Measurements from ENCODE around the gene NFE2L2. TPM values are rescaled to one million over a fixed set of nuclear protein-coding genes. Genes with fewer than 3 reads are reported as not detected.

Gene NFE2L2
- total and polyA plus RNA-seq, 9 of the 15 experiments (the other 6 are each of a cell fraction or from before 2014, with no cell fraction given), result 29.3 to 120 (median 59.3) TPM

DNA sequence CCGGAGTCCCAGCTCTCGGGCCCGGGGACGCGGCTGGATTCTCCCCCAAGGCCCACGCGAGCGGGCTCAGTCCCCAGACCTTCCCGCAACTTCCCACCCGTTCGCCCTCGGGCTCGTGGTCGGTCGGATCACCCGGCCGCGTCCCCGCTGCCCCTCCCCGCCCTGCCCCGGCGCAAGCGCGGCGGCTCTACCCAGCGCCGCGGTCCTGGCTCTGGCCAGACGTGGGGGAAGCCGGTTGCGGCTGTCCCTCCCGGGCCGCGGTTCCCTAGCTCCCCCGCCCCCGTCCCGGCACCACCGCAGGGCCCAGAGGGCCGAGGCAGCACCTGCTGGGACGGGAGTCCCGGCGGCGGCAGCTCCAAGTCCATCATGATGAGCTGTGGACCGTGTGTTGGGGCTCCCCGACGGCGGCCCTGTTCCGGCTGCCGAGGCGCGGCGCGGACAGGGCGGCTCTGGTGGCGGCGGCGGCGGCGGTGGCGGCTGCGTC is 276 bp downstream of the NFE2L2 start (continued):
- TF ChIP-seq, protein P1, sequence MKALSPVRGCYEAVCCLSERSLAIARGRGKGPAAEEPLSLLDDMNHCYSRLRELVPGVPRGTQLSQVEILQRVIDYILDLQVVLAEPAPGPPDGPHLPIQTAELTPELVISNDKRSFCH (CRISPR knock-in tag; IDR thresholded peaks at IDR 0.05), result no peak
- TF ChIP-seq, protein P1 (tag; IDR thresholded peaks at IDR 0.05), result 0 out of 2 replicates have a peak, but pooled peaks have one; percentile 30
- peak; percentile 87 for TF ChIP-seq HNRNPK (IDR thresholded peaks at IDR 0.05; ENCODE audit: low read depth, low read length, poor library complexity, severe bottlenecking)
- peak; percentile 73 for TF ChIP-seq RBFOX2 (IDR thresholded peaks at IDR 0.05; ENCODE audit: low read depth, low read length)
- 0 out of 2 replicates have a peak, but pooled peaks have one; percentile 51 for TF ChIP-seq ELF1 (tag; IDR thresholded peaks at IDR 0.05)
- peak; percentile 34; the same call in 1 of the 2 replicates for TF ChIP-seq ZC3H4 (CRISPR knock-in tag; IDR thresholded peaks at IDR 0.05; ENCODE audit: borderline replicate concordance)
- TF ChIP-seq RBM14 (IDR thresholded peaks at IDR 0.05; ENCODE audit: borderline replicate concordance, insufficient read depth, low read depth, low read length), result peak; percentile 94
- TF ChIP-seq, protein P2, sequence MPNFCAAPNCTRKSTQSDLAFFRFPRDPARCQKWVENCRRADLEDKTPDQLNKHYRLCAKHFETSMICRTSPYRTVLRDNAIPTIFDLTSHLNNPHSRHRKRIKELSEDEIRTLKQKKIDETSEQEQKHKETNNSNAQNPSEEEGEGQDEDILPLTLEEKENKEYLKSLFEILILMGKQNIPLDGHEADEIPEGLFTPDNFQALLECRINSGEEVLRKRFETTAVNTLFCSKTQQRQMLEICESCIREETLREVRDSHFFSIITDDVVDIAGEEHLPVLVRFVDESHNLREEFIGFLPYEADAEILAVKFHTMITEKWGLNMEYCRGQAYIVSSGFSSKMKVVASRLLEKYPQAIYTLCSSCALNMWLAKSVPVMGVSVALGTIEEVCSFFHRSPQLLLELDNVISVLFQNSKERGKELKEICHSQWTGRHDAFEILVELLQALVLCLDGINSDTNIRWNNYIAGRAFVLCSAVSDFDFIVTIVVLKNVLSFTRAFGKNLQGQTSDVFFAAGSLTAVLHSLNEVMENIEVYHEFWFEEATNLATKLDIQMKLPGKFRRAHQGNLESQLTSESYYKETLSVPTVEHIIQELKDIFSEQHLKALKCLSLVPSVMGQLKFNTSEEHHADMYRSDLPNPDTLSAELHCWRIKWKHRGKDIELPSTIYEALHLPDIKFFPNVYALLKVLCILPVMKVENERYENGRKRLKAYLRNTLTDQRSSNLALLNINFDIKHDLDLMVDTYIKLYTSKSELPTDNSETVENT (CRISPR knock-in tag; IDR thresholded peaks at IDR 0.05), result peak; percentile 61
- peak; percentile 57 to 87 for TF ChIP-seq NONO (IDR thresholded peaks at IDR 0.05; ENCODE audit: low read depth in 2 of 2, low read length in 1 of 2)
- TF ChIP-seq HOXB6 (CRISPR knock-in tag; IDR thresholded peaks at IDR 0.05; ENCODE audit: borderline replicate concordance), result no peak
- TF ChIP-seq, protein P3, sequence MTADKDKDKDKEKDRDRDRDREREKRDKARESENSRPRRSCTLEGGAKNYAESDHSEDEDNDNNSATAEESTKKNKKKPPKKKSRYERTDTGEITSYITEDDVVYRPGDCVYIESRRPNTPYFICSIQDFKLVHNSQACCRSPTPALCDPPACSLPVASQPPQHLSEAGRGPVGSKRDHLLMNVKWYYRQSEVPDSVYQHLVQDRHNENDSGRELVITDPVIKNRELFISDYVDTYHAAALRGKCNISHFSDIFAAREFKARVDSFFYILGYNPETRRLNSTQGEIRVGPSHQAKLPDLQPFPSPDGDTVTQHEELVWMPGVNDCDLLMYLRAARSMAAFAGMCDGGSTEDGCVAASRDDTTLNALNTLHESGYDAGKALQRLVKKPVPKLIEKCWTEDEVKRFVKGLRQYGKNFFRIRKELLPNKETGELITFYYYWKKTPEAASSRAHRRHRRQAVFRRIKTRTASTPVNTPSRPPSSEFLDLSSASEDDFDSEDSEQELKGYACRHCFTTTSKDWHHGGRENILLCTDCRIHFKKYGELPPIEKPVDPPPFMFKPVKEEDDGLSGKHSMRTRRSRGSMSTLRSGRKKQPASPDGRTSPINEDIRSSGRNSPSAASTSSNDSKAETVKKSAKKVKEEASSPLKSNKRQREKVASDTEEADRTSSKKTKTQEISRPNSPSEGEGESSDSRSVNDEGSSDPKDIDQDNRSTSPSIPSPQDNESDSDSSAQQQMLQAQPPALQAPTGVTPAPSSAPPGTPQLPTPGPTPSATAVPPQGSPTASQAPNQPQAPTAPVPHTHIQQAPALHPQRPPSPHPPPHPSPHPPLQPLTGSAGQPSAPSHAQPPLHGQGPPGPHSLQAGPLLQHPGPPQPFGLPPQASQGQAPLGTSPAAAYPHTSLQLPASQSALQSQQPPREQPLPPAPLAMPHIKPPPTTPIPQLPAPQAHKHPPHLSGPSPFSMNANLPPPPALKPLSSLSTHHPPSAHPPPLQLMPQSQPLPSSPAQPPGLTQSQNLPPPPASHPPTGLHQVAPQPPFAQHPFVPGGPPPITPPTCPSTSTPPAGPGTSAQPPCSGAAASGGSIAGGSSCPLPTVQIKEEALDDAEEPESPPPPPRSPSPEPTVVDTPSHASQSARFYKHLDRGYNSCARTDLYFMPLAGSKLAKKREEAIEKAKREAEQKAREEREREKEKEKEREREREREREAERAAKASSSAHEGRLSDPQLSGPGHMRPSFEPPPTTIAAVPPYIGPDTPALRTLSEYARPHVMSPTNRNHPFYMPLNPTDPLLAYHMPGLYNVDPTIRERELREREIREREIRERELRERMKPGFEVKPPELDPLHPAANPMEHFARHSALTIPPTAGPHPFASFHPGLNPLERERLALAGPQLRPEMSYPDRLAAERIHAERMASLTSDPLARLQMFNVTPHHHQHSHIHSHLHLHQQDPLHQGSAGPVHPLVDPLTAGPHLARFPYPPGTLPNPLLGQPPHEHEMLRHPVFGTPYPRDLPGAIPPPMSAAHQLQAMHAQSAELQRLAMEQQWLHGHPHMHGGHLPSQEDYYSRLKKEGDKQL (CRISPR knock-in tag; IDR thresholded peaks at IDR 0.05; ENCODE audit: borderline replicate concordance), result no peak
- TF ChIP-seq CREB1 (IDR thresholded peaks at IDR 0.05), result no peak
- no peak for TF ChIP-seq CREB1 (CRISPR knock-in tag; IDR thresholded peaks at IDR 0.05)
- peak; percentile 3; the same call in 1 of the 2 replicates for TF ChIP-seq POLR2A (conservative IDR thresholded peaks at IDR 0.05)
- TF ChIP-seq, protein P4, sequence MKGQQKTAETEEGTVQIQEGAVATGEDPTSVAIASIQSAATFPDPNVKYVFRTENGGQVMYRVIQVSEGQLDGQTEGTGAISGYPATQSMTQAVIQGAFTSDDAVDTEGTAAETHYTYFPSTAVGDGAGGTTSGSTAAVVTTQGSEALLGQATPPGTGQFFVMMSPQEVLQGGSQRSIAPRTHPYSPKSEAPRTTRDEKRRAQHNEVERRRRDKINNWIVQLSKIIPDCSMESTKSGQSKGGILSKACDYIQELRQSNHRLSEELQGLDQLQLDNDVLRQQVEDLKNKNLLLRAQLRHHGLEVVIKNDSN (CRISPR knock-in tag; IDR thresholded peaks at IDR 0.05), result peak; percentile 35; the same call in 1 of the 2 replicates
- TF ChIP-seq ERF (CRISPR knock-in tag; IDR thresholded peaks at IDR 0.05), result 0 out of 2 replicates have a peak, but pooled peaks have one; percentile 24
- 0 out of 2 replicates have a peak, but pooled peaks have one; percentile 13 for TF ChIP-seq ZNF239 (CRISPR knock-in tag; IDR thresholded peaks at IDR 0.05)
- no peak for TF ChIP-seq TFAM (CRISPR knock-in tag; conservative IDR thresholded peaks at IDR 0.05)
- peak; percentile 31 for TF ChIP-seq HMGN3 (IDR thresholded peaks at IDR 0.05; ENCODE audit: borderline replicate concordance, extremely low read depth, insufficient read length, low read depth, low read length)

All from K562 (cell line).